ENCODE results near the gene INTS2. TPM values are rescaled to one million over a fixed set of nuclear protein-coding genes. Genes with fewer than 3 reads are reported as not detected.
"Not testable (repeated sequence)": the region's sequence is repeated elsewhere in the genome, so short reads cannot be mapped to it uniquely, and the experiment has no call there.

INTS2 gene
- total RNA-seq, 2 experiments from 2014 or later = 8.5 to 8.7 TPM

GRCh38 chr17:61831099-61831498, 96.7 kb downstream of the INTS2 start:
- POLR2A ChIA-PET = no interaction called here
- ATAC-seq (ENCODE audit: poor library complexity) = no peak
- Histone ChIP-seq H3K27ac (ENCODE audit: low read depth in 1 of 2, low read length in 2 of 2) (no peak overlapping the region), H3K4me1 (ENCODE audit: insufficient read depth, low read length) (no peaks in the 10 kb centered on the region), H3K4me3 (ENCODE audit: low read length) (no peak overlapping the region), H3K27me3 (ENCODE audit: control insufficient read depth in 1 of 2, insufficient read depth in 2 of 2, low read length in 2 of 2) (no peaks in the 10 kb centered on the region), H3K36me3 (ENCODE audit: insufficient read depth, low read length) (no peaks in the 10 kb centered on the region), H3K9me3 (ENCODE audit: control insufficient read depth in 1 of 2, insufficient read depth in 1 of 2, low read length in 2 of 2) (peaks cover 0 to 3% of the 10 kb centered on the region in 2 experiments)
- H3K36me3 Mint-ChIP-seq (ENCODE audit: low read depth) = no peaks in the 10 kb centered on the region
- CTCF ChIA-PET = no interaction called here
- intact Hi-C loops (cut with DNase I, micrococcal nuclease) = loop anchor here in 1 of 2 experiments (10.0 kb wide), 1 partner anchor 826 kb away; no protein-coding TSS in a partner anchor
- H3K4me3 Mint-ChIP-seq = no peak overlapping the region
- H3K9me3 Mint-ChIP-seq = no peaks in the 10 kb centered on the region
- H3K4me1 Mint-ChIP-seq (ENCODE audit: low read depth) = no peaks in the 10 kb centered on the region
- no peak for DNase-seq
- no peak for TF ChIP-seq CTCF (IDR thresholded peaks at IDR 0.05)
- H3K27me3 Mint-ChIP-seq = no peaks in the 10 kb centered on the region
- H3K27ac Mint-ChIP-seq = no peak overlapping the region

DNA sequence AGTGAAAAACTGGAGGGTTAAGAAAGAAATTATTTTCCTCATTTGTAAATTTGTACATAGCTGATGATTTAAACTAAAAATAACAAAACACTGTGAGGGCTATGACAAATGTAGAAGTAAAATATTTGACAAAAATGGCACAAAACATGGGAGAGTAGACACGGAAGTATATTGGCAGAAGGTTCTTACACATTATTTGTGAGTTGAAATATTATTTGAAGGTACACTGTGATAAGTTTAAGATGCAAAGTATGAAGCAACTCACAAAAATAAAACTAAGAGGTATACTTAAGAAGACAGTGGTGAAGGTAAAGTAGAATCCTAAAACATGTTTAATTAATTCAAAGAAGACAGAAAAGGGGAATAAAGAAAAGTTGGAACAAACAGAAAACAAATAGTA, 99.1 kb downstream of the INTS2 start:
- no peak for ATAC-seq (ENCODE audit: poor library complexity)
- Histone ChIP-seq H3K4me3 (ENCODE audit: low read length) (no peak overlapping the region), H3K27me3 (ENCODE audit: control insufficient read depth in 1 of 2, insufficient read depth in 2 of 2, low read length in 2 of 2) (no peaks in the 10 kb centered on the region), H3K36me3 (ENCODE audit: insufficient read depth, low read length) (no peaks in the 10 kb centered on the region), H3K4me1 (ENCODE audit: insufficient read depth, low read length) (no peaks in the 10 kb centered on the region), H3K27ac (ENCODE audit: low read depth in 1 of 2, low read length in 2 of 2) (no peak overlapping the region), H3K9me3 (ENCODE audit: control insufficient read depth in 1 of 2, insufficient read depth in 1 of 2, low read length in 2 of 2) (peaks cover 0 to 3% of the 10 kb centered on the region in 2 experiments)
- DNase-seq = no peak
- no peaks in the 10 kb centered on the region for H3K9me3 Mint-ChIP-seq
- no peaks in the 10 kb centered on the region for H3K36me3 Mint-ChIP-seq (ENCODE audit: low read depth)
- no peak overlapping the region for H3K27ac Mint-ChIP-seq
- POLR2A ChIA-PET = no interaction called here
- intact Hi-C loops (cut with DNase I, micrococcal nuclease) = no loop called here
- CTCF ChIA-PET = no interaction called here
- no peak overlapping the region for H3K4me3 Mint-ChIP-seq
- no peaks in the 10 kb centered on the region for H3K4me1 Mint-ChIP-seq (ENCODE audit: low read depth)
- H3K27me3 Mint-ChIP-seq = no peaks in the 10 kb centered on the region
- no peak for TF ChIP-seq CTCF (IDR thresholded peaks at IDR 0.05)

GRCh38 chr17:61827649-61828395, 100.0 kb downstream of the INTS2 start:
- Histone ChIP-seq H3K4me3 (ENCODE audit: low read length) (no peak overlapping the region), H3K4me1 (ENCODE audit: insufficient read depth, low read length) (no peaks in the 10 kb centered on the region), H3K27me3 (ENCODE audit: control insufficient read depth in 1 of 2, insufficient read depth in 2 of 2, low read length in 2 of 2) (no peaks in the 10 kb centered on the region), H3K36me3 (ENCODE audit: insufficient read depth, low read length) (no peaks in the 10 kb centered on the region), H3K27ac (ENCODE audit: low read depth in 1 of 2, low read length in 2 of 2) (no peak overlapping the region), H3K9me3 (ENCODE audit: control insufficient read depth in 1 of 2, insufficient read depth in 1 of 2, low read length in 2 of 2) (peaks cover 0 to 3% of the 10 kb centered on the region in 2 experiments)
- Mint-ChIP-seq H3K9me3 (no peaks in the 10 kb centered on the region), H3K27ac (no peak overlapping the region), H3K4me1 (ENCODE audit: low read depth) (no peaks in the 10 kb centered on the region), H3K4me3 (no peak overlapping the region), H3K36me3 (ENCODE audit: low read depth) (no peaks in the 10 kb centered on the region), H3K27me3 (no peaks in the 10 kb centered on the region)
- no peak for DNase-seq
- ChIA-PET CTCF (no interaction called here), POLR2A (no interaction called here)
- intact Hi-C loops (cut with DNase I, micrococcal nuclease) = no loop called here
- no peak for TF ChIP-seq CTCF (IDR thresholded peaks at IDR 0.05)
- ATAC-seq (ENCODE audit: poor library complexity) = no peak

- DNase-seq; H3K4me1 Mint-ChIP-seq (ENCODE audit: low read depth); H3K27ac ChIP-seq (ENCODE audit: low read depth in 1 of 2, low read length in 2 of 2); H3K27ac Mint-ChIP-seq; H3K36me3 ChIP-seq (ENCODE audit: insufficient read depth, low read length); H3K9me3 Mint-ChIP-seq; CTCF ChIA-PET; intact Hi-C loops (cut with DNase I, micrococcal nuclease); POLR2A ChIA-PET; H3K27me3 ChIP-seq (ENCODE audit: control insufficient read depth in 1 of 2, insufficient read depth in 2 of 2, low read length in 2 of 2); H3K4me3 Mint-ChIP-seq; H3K9me3 ChIP-seq (ENCODE audit: control insufficient read depth in 1 of 2, insufficient read depth in 1 of 2, low read length in 2 of 2); H3K27me3 Mint-ChIP-seq; ATAC-seq (ENCODE audit: poor library complexity); H3K4me1 ChIP-seq (ENCODE audit: insufficient read depth, low read length); H3K36me3 Mint-ChIP-seq (ENCODE audit: low read depth); H3K4me3 ChIP-seq (ENCODE audit: low read length): not testable (repeated sequence)
These were observed 100.9 kb downstream of the INTS2 start for GRCh38 chr17:61826866-61827265.

DNA sequence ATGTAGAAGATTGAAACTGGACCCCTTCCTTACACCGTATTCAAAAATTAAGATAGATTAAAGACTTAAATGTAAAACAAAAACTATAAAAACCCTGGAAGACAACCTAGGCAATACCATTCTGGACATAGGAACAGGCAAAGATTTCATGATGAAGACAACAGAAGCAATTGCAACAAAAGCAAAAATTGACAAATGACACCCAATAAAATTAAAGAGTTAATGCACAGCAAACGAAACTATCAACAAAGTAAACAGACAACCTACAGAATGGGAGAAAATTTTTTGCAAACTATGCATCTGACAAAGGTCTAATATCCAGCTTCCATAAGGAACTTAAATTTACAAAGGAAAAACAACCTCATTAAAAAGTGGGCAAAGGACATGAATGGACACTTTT, 101.6 kb downstream of the INTS2 start:
- H3K4me1 Mint-ChIP-seq (ENCODE audit: low read depth); H3K9me3 ChIP-seq (ENCODE audit: control insufficient read depth in 1 of 2, insufficient read depth in 1 of 2, low read length in 2 of 2); H3K27me3 ChIP-seq (ENCODE audit: control insufficient read depth in 1 of 2, insufficient read depth in 2 of 2, low read length in 2 of 2); H3K27ac ChIP-seq (ENCODE audit: low read depth in 1 of 2, low read length in 2 of 2); CTCF ChIA-PET; H3K4me1 ChIP-seq (ENCODE audit: insufficient read depth, low read length); H3K36me3 ChIP-seq (ENCODE audit: insufficient read depth, low read length); H3K4me3 Mint-ChIP-seq; H3K27ac Mint-ChIP-seq; ATAC-seq (ENCODE audit: poor library complexity); H3K9me3 Mint-ChIP-seq; H3K36me3 Mint-ChIP-seq (ENCODE audit: low read depth); H3K27me3 Mint-ChIP-seq; intact Hi-C loops (cut with DNase I, micrococcal nuclease); DNase-seq; H3K4me3 ChIP-seq (ENCODE audit: low read length); POLR2A ChIA-PET: not testable (repeated sequence)
